GM19239 (cell line): ENCODE measurements around the gene TSHZ2.
"Not testable (repeated sequence)": the region's sequence is repeated elsewhere in the genome, so short reads cannot be mapped to it uniquely, and the experiment has no call there.

Experiments used
- DNase-seq: peaks from one replicate; pipeline ENCODE4 v3.0.0; 2011; ENCODE audit warnings: low spot score; ENCODE audit not compliant: insufficient read length
- FAIRE-seq: peaks from 2 replicates; lab custom pipeline; 2011; peaks lifted over from hg19 to GRCh38; lab: Jason Lieb, UNC

Gene TSHZ2

DNA sequence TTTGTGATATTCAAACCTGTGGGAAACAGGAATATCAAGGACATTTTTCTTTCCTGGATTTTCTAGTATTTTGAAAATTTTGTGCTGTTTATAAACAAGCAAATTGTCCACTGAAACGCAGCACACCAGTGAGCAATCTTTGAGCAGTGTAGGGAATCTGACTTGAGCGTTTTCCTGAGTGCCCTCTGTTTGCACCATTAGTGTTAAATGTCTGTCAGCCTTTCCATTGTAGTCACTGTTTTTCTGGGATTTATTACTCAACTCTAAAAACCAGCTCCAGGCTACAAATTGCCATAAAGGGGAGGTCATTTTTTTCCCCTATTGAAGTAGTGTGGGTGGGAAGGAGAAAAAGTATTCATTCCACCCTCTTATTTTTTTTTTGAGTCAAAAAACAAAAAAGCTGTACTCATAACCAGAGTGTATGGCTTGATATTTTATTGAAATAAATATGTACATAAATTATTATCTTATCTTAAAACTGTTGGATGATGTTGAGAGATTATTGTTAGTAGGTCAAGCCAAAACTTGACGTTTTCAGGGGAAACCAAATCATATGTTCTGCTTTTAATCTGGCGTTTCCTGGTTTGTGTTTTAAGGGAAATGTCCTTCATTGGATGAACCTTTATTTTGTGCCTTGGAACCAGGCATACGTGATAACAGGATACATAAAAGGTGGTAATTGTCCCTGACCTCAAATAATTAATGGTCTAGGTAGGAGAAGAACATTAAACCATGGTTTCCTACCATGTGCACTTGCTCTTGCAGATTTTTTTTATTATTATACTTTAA, 51.8 kb downstream of the TSHZ2 start:
- FAIRE-seq (no peak), DNase-seq (no peak)

DNA sequence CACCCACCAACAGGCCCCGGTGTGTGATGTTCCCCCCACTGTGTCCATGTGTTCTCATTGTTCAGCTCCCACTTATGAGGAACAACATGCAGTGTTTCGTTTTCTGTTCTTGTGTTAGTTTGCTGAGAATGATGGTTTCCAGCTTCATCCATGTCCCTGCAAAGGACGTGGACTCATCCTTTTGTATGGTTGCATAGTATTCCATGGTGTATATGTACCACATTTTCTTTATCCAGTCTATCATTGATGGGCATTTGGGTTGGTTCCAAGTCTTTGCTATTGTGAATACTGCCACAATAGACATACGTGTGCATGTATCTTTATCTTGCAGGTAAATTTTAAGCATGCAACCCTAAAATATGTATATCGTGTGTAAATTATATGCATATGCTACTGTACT, 52.5 kb downstream of the TSHZ2 start:
- not testable (repeated sequence) for FAIRE-seq, DNase-seq

DNA sequence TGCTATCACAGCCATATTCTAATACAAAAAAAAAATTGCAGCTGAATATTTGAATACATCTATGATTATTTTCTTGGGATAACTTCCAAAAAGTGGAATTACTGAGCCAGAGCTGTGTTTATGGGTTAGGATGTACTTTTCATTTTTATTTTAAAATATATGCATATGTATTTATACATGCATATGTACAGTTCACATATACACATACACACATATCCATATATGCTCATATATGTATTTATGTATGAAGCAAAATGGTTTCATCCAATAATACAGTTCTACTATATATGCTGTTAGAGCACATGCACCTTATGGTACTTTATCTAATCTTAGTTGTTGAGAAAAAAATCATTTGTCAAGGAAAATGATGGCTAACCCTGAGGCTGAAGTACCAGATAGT, 54.9 kb downstream of the TSHZ2 start:
- no peak for DNase-seq
- FAIRE-seq: no peak

DNA sequence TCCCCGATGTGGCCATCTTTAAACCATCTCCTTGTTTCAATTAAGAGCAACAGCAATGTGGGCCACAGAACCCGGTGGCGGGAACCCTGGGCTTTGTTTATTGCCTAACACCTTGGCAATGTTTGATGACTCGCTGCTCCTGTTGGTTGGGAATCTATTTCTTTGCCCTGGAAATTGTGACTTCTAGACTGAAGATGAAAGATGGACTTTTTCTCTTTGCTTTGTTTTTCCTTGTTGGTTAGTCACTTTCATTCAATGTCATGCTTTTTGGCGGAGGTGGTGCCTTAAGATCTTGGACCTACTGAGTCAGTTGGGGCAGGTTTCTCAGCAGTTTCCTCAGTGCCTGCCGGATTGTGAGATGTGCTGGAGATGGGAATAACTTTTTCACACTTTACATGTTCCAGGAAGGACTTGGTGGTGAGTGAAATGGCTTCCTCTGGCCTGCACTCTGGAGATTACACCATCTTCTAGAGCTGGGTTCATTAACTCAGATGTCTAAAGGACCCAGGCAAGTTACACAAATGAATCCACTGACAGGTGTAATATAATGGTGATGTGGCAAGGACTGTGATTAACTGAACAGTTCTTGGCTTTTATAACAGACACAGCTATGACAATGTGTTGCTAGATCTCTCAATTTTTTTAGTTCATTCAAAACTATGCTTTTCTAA, 56.3 kb downstream of the TSHZ2 start:
- DNase-seq (no peak), FAIRE-seq (no peak)

DNA sequence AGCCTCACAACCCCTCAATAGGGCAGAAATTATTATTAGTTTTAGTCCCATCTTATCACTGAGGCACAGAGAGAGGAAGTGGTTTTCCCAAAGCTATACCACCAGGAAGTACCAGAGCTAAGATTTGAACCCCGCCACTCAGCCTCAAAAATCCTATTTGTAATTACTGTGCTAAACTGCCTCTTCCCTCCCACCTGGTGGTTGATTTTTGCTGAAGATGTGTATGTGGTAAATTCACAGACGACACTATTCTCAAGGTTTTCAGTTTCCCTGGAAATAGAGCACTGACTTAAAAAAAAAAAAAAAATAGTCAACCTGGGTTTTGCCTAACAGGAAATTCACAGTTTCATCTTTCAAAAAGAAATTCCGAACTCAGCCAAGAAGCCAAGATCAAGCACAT, 57.9 kb downstream of the TSHZ2 start:
- DNase-seq (no peak), FAIRE-seq (no peak)

DNA sequence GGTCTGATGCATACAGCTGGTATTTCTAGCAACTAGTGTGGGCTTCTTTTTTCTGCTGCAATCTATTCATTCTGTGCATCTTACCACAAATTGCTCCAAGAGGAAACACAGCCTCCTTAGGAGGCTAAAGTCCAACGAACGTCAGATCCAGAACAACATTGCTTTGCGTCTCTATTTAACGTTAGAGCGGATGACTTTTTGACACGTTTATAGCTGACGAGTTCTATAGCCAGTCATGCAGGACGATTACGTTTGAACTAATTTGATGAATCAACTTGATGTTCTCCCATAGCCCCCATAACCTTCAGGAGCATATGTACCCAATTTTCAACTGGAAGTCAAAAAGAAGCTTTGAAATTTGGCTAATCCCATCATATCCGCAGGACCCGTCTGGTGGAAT, 59.9 kb downstream of the TSHZ2 start:
- no peak for FAIRE-seq
- no peak for DNase-seq

DNA sequence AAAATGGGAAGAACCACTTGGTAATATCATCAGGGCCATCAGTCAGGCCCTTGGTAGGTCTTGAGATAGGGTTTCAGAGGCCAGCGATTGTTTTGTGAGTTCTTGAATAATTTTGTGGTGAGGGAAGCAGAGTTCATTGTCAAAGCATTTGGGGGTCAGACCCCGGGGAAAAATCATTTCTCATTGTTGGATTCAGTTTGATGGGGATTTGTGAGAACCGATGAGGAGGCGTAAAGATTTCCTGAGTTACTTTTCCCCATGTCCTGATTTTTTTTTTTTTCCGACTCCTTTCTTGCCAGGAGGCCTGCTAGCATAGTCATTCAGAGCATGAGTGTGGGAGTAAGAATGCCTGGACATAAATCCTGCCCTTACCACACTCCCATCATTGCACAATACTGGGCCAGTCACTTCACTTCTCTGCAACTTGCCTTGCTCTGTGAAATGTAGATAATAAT, 60.3 kb downstream of the TSHZ2 start:
- FAIRE-seq: no peak

DNA sequence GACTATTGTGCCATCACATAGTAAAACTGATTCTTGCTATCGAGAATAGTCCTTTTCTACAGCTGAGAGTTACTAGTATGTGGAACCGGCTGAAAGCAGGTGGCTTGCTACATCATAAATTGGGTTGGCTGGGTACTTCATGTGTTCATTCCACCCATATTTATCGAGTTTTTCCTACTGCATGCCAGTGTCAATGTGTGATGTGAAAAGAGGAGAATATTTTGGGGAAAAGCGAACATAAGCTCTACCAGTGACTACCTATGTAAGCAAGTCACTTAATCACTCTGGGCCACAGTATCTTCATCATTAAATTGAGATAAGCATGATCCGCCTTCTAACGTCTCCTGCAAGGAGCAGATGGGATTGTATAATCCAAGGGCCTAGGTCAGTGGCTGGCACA, 61.0 kb downstream of the TSHZ2 start:
- DNase-seq: no peak
- no peak for FAIRE-seq

More for the DNA sequence above, 60.3 kb downstream of the TSHZ2 start:
- DNase-seq: no peak

DNA sequence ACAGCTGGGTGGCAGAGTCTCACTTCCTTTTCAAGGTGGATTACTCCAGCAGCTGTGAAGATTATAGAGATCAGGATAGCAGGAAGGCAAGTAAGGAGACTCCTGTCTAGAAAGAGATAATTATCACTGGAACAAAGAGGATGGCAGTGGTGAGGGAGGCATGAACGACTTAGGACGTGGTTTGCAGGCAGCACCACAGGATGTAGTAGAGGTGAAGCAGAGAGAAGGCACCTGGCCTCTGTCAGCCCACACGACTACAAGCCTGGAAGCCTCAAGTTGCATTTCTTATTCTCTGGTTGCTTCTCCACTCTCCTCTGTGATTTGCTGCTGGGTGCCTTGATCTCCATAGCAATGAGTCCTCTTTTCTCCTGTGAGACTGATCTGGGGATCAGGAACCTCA, 62.7 kb downstream of the TSHZ2 start:
- DNase-seq (no peak), FAIRE-seq (no peak)

DNA sequence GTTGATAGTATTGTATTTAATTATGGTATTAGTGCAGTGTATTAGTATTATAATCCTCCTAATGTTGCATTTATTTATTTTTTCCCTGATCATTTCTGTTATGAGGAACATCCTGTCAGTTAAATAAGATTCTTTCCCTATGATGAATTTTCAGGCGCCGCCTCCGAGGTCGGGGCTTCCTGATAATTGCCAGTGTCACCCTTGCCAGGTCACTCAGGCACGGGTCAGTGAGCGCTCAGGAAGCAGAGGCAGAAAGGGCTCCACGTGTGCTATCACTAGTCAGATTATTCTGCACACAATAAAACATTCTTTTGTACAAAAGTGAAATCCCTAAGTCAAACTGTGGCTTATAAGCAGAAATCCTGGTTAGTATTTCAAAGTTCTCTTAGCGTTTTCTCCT, 64.8 kb downstream of the TSHZ2 start:
- FAIRE-seq: no peak
- DNase-seq: no peak

DNA sequence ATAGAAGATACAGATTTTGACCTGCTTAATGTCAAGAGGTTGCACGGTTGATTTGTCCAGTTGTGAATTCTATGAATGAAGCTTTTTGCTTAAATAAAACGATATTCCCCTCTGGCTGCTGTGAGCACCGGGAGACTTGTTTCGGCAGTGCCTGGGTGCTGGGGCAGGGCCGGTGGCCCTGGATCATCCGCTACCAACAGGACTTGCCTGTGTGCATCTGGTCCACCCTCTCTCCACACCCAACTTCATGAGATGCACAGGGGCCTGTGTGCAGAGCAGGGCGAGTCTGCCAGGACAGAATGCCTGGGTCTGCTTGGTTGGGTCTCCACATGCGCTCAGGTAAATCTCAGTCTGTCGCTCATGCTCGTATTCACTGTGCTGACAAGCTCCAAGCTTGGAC, 65.5 kb downstream of the TSHZ2 start:
- no peak for FAIRE-seq
- no peak for DNase-seq

DNA sequence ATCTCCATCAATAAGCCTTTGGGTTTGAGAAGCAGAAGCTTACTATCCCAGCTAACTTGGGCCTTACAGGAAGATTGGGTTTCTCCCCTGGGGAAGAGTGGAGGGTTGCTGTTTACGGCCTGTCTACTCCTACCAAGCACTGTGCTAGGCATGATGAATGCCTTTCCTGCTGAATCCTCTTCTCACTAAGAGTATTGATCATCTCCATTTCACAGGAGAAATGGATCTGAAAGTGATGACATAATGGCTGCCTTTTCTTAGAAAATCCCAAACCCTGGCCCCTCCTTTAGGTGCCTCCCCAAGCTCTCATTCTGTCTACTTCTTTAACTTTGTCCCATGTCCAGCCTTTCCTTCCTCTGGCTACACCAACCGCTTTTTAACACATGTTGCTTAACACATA, 66.1 kb downstream of the TSHZ2 start:
- DNase-seq (no peak), FAIRE-seq (no peak)

DNA sequence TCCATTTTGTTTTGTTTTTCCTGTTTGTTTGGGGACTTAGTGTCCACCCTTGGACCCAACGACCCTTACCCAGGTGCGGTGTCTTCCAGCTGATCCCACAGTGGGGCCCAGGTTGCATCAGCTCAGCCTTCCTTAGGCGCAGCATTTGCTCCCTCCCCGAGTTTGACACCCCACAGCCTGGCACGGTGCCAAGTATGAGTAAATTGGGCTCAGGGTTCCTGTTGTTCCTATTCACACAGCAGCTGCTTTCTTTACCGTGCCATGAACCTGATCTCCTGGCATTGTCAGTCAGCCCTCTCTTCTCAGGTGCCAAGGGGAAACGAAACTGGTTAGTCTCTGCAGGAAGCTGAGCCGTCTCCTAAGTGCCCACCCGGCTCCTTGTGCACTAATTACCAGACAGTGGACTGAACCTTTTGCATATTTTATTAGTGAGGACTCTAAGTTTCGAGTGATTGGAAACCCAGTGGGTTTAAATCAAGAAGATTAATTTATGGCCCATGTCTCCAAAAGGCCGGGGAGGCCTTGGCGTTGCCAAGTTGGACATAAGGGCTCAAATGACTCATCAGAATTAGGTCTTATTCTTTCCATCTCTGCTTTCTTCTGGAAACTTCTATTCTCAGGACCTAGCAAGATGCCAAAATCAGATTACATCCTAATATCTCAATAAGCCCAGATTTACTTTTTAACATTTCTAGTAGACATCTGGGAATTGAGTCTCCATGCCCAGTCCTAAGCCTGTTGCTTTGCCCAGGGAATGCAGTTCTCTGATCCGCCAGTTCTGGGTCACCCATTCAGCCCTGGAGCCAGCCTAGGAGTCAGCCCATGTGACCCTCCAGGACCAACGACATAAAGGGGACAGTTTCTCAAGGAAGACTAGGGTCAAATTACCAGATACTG, 68.8 kb downstream of the TSHZ2 start:
- FAIRE-seq: no peak
- no peak for DNase-seq

DNA sequence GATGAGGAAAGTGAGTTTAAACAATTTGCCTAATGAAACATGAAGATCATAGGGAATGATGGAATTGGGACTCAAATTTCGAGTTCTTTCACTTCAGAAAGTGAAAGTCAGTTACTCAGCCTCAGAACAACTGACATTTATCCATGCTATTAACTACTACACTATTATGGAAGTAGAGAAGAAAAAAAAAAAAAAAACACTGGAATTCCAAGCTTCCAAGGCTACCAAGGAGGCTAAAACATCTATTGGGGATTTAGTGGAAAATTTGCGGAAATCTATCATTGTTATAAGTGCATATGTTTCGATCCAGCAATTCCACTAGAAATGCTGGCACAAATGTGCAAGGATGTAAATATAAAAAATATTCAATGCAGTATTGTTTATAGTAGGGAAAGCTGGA, 70.4 kb downstream of the TSHZ2 start:
- no peak for FAIRE-seq
- DNase-seq: no peak

DNA sequence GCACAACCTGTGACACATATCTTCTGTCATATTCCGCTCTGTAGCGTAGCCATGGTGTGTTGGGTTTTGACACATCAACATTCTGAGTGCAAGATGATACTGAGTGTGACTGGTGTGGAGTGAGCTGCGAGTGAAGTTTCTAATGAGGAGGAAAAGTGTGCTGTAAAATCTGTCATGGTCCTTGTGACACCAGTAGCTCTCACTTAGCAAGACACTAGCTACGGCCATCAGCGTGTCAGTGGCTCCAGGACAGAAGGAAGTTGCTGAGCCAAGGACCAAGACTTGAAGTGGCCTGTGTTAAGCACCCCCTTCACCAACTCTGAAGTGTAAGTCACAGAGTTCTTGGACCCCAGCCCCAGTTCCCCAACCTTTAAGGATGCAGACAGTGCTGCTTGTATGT, 72.1 kb downstream of the TSHZ2 start:
- DNase-seq (no peak), FAIRE-seq (no peak)

DNA sequence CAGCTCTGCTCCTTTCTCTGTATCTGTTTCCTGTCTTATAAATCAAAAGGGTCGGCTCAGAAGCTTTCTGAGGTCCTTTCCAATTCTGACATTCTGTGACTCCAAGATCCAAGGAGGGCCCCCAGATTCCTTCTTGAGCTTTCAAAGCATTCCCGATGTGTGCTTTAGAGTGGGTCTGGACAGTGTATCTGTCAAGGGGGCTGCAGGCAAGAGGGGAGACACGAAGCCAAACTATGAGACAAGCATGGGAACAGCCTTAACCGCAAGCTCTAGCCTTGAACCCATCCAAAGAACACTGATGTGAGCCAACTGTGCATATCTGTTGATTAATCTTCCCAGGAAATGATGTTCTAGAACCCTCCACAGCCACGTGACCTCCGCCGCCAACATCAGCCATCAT, 73.8 kb downstream of the TSHZ2 start:
- DNase-seq: no peak
- no peak for FAIRE-seq

DNA sequence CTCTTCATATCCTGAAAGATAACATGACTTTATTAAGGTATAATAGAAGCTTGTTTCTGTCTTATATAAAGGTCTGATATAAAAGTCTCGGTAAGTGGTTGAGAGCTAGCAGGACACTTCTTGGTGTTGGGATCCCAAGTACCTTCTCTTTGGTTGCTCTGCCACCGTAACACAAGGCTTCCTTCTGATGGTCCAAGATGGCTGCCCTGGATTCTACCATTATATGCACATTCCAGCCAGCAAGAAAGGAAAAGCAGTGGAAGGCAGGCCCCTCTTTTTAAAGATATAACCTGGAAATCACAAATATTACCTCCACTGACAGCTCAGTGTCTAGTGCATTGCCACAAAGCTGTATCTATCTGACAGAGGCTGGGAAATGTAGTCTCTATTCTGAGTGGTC, 75.0 kb downstream of the TSHZ2 start:
- FAIRE-seq (no peak), DNase-seq (no peak)

DNA sequence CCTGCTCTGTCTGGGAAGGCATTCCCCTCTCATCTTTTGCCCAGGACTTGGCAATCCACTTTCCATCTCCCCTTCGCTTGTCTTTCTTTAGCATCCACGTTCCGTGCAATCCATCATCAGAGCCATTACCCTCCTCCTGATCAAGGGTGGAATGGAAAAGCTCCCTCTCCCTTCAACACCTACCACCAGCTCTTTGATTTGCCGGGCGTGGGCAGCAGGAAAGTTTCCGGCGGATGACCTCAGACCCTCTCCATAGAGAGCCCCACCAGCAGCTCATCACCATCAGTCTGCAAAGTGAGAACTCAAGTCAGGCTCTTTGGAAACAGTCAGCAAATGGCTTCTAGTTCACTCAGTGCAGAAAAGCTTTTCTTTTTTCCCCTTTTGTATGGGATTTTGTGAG, 76.2 kb downstream of the TSHZ2 start:
- FAIRE-seq (no peak), DNase-seq (no peak)

DNA sequence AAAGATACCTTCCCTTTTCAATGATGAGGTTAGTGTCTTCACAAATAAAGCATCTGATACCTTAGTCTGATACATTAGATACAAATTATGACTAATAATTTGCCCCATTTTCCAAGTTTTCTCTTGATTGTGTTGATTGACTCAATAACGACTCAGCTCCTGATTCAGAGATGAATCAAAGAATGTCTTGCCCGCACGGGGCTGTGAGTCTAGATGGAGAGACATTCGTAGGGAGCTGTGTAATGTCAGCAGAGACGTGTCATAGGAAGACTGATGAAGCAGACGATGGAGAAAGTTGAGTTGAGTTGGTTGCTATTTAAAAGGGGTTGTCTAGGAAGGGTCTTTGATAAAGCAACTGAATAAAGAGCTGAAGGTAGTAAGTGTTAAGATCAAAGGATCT, 78.2 kb downstream of the TSHZ2 start:
- FAIRE-seq: no peak

DNA sequence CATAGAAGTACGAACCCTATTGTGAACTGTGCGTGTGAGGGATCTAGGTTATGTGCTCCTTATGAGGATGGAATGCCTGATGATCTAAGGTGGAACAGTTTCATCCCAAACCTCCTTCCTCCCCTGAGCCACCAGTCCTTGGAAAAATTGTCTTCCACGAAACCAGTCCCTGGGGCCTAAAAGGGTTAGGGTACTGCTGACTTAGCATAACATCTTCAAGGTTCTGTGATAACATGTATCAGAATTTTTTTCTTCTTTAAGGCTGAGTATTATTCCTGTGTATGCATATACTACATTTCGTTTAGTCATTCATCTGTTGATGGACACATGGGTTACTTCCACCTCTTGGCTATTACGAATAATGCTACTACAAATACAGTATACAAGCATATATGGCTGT, 80.2 kb downstream of the TSHZ2 start:
- DNase-seq: no peak
- no peak for FAIRE-seq

More for the DNA sequence above, 78.2 kb downstream of the TSHZ2 start:
- DNase-seq: no peak

DNA sequence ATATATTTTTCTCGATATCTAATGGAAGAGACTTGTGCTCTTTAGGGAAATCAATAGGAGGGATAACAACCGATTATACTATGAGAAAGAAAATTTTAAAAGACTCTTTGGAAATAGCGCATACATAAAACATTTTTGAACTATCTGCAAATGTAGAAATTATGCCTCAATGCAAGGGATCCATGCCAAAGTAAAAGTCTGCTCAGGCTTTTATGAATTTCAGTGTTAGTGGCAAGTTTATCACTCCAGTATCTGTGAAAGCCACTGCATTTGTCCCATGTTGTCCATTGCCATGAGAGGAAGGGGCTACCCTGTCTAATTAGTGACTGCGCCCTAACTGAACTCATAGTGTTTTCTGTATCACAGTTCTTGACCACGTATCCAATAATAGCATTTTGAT, 81.4 kb downstream of the TSHZ2 start:
- no peak for DNase-seq
- FAIRE-seq: no peak
